ENCODE results near the gene CDKN2A. TPM values are rescaled to one million over a fixed set of nuclear protein-coding genes. Genes with fewer than 3 reads are reported as not detected.

The CDKN2A gene
- total RNA-seq, 4 donors from 2014 or later, result 0.65 to 1.00 TPM; not detected in 2

DNA sequence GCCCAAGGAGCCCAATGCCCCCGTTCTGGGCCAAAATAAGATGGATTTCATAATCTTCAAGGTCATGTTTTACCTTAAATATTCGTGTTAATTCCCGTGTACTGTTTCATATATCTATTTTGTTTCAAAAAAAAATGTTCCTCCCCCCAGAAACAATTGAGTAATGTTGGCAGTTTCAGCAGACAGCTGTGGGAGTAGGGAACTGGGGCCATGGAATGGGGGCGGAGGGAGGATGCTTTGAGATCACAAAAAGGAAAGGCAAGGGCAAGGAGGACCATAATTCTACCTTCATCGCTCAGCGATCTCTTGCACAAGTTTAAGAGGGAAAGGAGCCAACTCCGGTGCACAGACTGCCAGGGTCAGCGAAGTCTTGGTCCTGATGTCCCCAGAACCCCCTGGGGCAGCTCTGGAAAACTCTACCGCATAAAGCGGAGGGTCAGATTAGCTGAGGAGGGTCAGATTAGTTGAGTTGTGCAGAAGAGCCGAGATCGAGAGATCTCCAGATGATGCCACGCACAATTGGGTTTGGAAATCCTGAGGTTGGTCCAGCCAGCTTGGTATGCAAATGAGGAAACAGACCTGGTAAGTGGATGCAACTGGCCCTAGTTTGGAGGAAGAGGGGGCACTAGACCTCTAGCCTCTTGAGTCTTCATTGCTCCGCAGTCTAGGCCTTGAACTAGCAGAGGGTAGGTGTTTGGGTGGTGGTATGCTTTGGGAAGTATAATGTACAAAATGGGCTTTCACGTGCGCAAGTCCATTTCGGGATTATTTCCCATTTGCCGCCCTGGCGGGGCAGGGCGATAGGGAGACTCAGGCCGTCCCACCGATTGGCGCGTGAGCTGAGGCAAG, 24.0 kb downstream of the CDKN2A start:
- in situ Hi-C loops (cut with MboI; ENCODE audit: low sequenced_read_pairs in 4 of 4) (no loop called here), intact Hi-C loops (cut with DNase I; ENCODE audit: low total_unique reads) (no loop called here)
- H3K27me3 ChIP-seq, result peaks cover 96 to 100% (median 100%) of the 10 kb centered on the region in 3 donors

GRCh38 chr9:21969011-21969940, 24.9 kb downstream of the CDKN2A start:
- H3K36me3 ChIP-seq, result no peaks in the 10 kb centered on the region
- no peak overlapping the region for H3K4me3 ChIP-seq
- no peaks in the 10 kb centered on the region for H3K9me3 ChIP-seq
- peaks cover 96 to 100% (median 100%) of the 10 kb centered on the region in 3 donors for H3K27me3 ChIP-seq
- intact Hi-C loops (cut with DNase I; ENCODE audit: low total_unique reads) (no loop called here), in situ Hi-C loops (cut with MboI; ENCODE audit: low sequenced_read_pairs in 4 of 4) (no loop called here)
- no peak overlapping the region for H3K27ac ChIP-seq
- no peak for TF ChIP-seq POLR2A (IDR thresholded peaks at IDR 0.05)
- TF ChIP-seq, protein P1, sequence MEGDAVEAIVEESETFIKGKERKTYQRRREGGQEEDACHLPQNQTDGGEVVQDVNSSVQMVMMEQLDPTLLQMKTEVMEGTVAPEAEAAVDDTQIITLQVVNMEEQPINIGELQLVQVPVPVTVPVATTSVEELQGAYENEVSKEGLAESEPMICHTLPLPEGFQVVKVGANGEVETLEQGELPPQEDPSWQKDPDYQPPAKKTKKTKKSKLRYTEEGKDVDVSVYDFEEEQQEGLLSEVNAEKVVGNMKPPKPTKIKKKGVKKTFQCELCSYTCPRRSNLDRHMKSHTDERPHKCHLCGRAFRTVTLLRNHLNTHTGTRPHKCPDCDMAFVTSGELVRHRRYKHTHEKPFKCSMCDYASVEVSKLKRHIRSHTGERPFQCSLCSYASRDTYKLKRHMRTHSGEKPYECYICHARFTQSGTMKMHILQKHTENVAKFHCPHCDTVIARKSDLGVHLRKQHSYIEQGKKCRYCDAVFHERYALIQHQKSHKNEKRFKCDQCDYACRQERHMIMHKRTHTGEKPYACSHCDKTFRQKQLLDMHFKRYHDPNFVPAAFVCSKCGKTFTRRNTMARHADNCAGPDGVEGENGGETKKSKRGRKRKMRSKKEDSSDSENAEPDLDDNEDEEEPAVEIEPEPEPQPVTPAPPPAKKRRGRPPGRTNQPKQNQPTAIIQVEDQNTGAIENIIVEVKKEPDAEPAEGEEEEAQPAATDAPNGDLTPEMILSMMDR (IDR thresholded peaks at IDR 0.05 in 4 of 5, conservative IDR thresholded peaks at IDR 0.05 in 1 of 5), result no peak
- DNase-seq (no peak), ATAC-seq (no peak)
- H3K4me1 ChIP-seq, result peaks cover 12 to 15% of the 10 kb centered on the region in 2 donors

More for the DNA sequence above, 24.0 kb downstream of the CDKN2A start:
- no peak overlapping the region for H3K4me3 ChIP-seq
- peaks cover 17 to 20% of the 10 kb centered on the region in 2 donors for H3K4me1 ChIP-seq
- DNase-seq (no peak), ATAC-seq (no peak)
- H3K9me3 ChIP-seq, result no peaks in the 10 kb centered on the region
- TF ChIP-seq POLR2A (IDR thresholded peaks at IDR 0.05), result no peak
- TF ChIP-seq, protein P1 (IDR thresholded peaks at IDR 0.05 in 4 of 5, conservative IDR thresholded peaks at IDR 0.05 in 1 of 5), result no peak
- H3K27ac ChIP-seq, result no peak overlapping the region
- no peaks in the 10 kb centered on the region for H3K36me3 ChIP-seq

DNA sequence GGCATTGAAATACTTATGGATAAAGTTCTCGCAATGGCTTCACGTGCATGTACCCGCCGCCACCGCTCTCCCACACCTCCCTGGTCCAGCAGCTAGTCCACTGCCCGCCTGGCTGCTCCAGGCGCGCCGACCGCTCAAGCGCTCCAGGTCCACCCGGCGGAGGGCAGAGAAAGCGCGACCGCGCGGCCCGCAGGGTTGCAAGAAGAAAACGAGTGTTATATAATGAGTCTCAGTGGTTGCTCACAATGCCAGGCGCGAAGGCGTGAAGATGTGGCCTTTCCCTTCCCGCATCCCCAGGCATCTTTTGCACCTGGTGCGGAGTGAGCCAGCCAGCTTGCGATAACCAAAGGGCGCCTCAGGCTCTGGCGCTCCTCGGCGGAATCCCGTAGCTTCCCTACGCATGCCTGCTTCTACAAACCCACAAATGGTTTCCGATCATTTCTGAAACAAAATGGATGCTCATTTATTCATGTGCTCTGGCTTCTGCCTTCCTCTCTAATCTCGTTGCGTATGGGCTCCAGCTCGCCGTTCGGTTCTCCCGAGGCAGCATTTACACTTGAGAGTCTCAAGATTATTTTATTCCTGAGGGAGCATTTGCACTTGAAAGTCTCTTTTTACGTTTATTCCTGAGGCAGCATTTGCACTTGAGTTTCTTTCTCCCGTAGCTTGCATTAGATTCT, 25.7 kb downstream of the CDKN2A start:
- Histone ChIP-seq H3K36me3 (no peaks in the 10 kb centered on the region), H3K27ac (no peak overlapping the region), H3K27me3 (peaks cover 96 to 100% (median 100%) of the 10 kb centered on the region in 3 donors), H3K9me3 (no peaks in the 10 kb centered on the region), H3K4me1 (peaks cover 11 to 14% of the 10 kb centered on the region in 2 donors), H3K4me3 (no peak overlapping the region)
- DNase-seq, result no peak
- TF ChIP-seq, protein P1 (IDR thresholded peaks at IDR 0.05 in 4 of 5, conservative IDR thresholded peaks at IDR 0.05 in 1 of 5), result no peak
- TF ChIP-seq POLR2A (IDR thresholded peaks at IDR 0.05), result no peak
- intact Hi-C loops (cut with DNase I; ENCODE audit: low total_unique reads) (no loop called here), in situ Hi-C loops (cut with MboI; ENCODE audit: low sequenced_read_pairs in 4 of 4) (no loop called here)
- ATAC-seq, result no peak

DNA sequence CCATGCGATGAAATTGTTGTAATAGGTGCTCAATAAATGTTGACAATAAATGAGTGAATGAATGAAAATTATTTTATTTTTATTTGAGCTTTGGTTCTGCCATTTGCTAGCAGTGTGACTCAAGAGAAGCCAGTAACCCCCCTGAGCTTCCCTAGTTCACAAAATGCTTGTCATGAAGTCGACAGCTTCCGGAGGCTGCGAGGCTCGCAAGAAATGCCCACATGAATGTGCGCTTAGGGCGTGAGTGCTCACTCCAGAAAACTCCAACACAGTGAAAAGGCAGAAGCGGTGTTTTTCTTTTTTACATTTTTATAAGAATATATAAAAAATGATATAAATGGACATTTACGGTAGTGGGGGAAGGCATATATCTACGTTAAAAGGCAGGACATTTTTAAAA, 26.5 kb downstream of the CDKN2A start:
- DNase-seq, result no peak
- intact Hi-C loops (cut with DNase I; ENCODE audit: low total_unique reads), result no loop called here
- no peak for ATAC-seq
- Histone ChIP-seq H3K36me3 (no peaks in the 10 kb centered on the region), H3K4me3 (no peak overlapping the region), H3K27ac (no peak overlapping the region), H3K9me3 (no peaks in the 10 kb centered on the region), H3K27me3 (peaks cover 95 to 96% (median 95%) of the 10 kb centered on the region in 3 donors), H3K4me1 (peaks cover 11 to 14% of the 10 kb centered on the region in 2 donors)
- TF ChIP-seq POLR2A (IDR thresholded peaks at IDR 0.05), result no peak
- TF ChIP-seq, protein P1 (IDR thresholded peaks at IDR 0.05 in 4 of 5, conservative IDR thresholded peaks at IDR 0.05 in 1 of 5), result no peak
- in situ Hi-C loops (cut with MboI; ENCODE audit: low sequenced_read_pairs in 4 of 4), result no loop called here

All from gastrocnemius medialis (tissue), 4 donors.